Liver (tissue), 9 donors: Measurements from ENCODE around the gene TWF1. TPM values are rescaled to one million over a fixed set of nuclear protein-coding genes. Genes with fewer than 3 reads are reported as not detected.

ENCODE experiments used
- DNase-seq: peaks from one replicate; pipeline ENCODE4 v3.0.0-alpha.2; 2017; ENCODE audit warnings: low spot score
- H3K27ac ChIP-seq, 2 donors: one replicate each; pipeline ENCODE4 v1.7.0; 2013; ENCODE audit warnings: inconsistent platforms in 2 of 2, low read length in 2 of 2, control low read depth in 1 of 2, low read depth in 1 of 2, mild to moderate bottlenecking in 1 of 2
- H3K27me3 ChIP-seq, 4 donors: one replicate each; pipeline versions ENCODE4 v1.6.1 to v1.7.0; 2013; ENCODE audit warnings: low read length in 3 of 4, inconsistent platforms in 1 of 4, mild to moderate bottlenecking in 1 of 4, moderate library complexity in 1 of 4; ENCODE audit not compliant: control insufficient read depth in 4 of 4, insufficient read depth in 4 of 4
- H3K36me3 ChIP-seq, 4 donors: one replicate each; pipeline versions ENCODE4 v1.6.1 to v1.7.0; 2013; ENCODE audit warnings: low read length in 3 of 4, mild to moderate bottlenecking in 3 of 4, low read depth in 1 of 4, moderate library complexity in 1 of 4; ENCODE audit not compliant: control insufficient read depth in 4 of 4, insufficient read depth in 3 of 4
- H3K4me1 ChIP-seq, 4 donors: one replicate each; pipeline versions ENCODE4 v1.6.1 to v1.7.0; 2013; ENCODE audit warnings: low read length in 3 of 4, mild to moderate bottlenecking in 3 of 4, moderate library complexity in 1 of 4; ENCODE audit not compliant: control insufficient read depth in 4 of 4, insufficient read depth in 4 of 4
- H3K4me3 ChIP-seq, 3 donors: one replicate each; pipeline versions ENCODE4 v1.6.1 to v1.7.0; 2013; ENCODE audit warnings: low read length in 3 of 3, control low read depth in 1 of 3, low read depth in 1 of 3, mild to moderate bottlenecking in 1 of 3
- H3K9ac ChIP-seq, 2 donors: one replicate each; pipeline ENCODE4 v1.7.0; 2013; ENCODE audit warnings: low read length in 2 of 2, mild to moderate bottlenecking in 2 of 2, moderate library complexity in 2 of 2, control low read depth in 1 of 2, low read depth in 1 of 2
- H3K9me3 ChIP-seq, 4 donors: one replicate each; pipeline versions ENCODE4 v1.6.1 to v1.7.0; 2013; ENCODE audit warnings: low read length in 3 of 4; ENCODE audit not compliant: control insufficient read depth in 4 of 4
- ATF3 ChIP-seq: IDR thresholded peaks from 2 replicates; pipeline ENCODE4 v1.6.1; 2016; ENCODE audit warnings: antibody characterized with exemption
- CTCF ChIP-seq: fragments of 150-350 bp; IDR thresholded peaks from 2 replicates; pipeline ENCODE4 v1.5.1; 2017; ENCODE audit warnings: improper control_type of control experiment, low read depth, low read length; ENCODE audit not compliant: missing input control
- EGR1 ChIP-seq, 2 donors: IDR thresholded peaks; 2 replicates each; pipeline ENCODE4 v1.6.1; 2016 to 2018; ENCODE audit warnings: antibody characterized with exemption in 2 of 2, low read depth in 2 of 2
- FOXA1 ChIP-seq: IDR thresholded peaks from 2 replicates; pipeline ENCODE4 v1.6.1; 2016; ENCODE audit warnings: antibody characterized with exemption
- FOXA2 ChIP-seq: IDR thresholded peaks from 2 replicates; pipeline ENCODE4 v1.6.1; 2016; ENCODE audit warnings: antibody characterized with exemption
- GABPA ChIP-seq, 2 donors: IDR thresholded peaks in 1 of 2; conservative IDR thresholded peaks in 1 of 2; 2 replicates each; pipeline ENCODE4 v1.6.1; 2016; ENCODE audit warnings: antibody characterized with exemption in 2 of 2, mild to moderate bottlenecking in 1 of 2, moderate library complexity in 1 of 2
- HNF4A ChIP-seq, 2 donors: conservative IDR thresholded peaks; 2 replicates each; pipeline ENCODE4 v1.6.1; 2016; ENCODE audit warnings: antibody characterized with exemption in 2 of 2, mild to moderate bottlenecking in 2 of 2
- HNF4G ChIP-seq: IDR thresholded peaks from 2 replicates; pipeline ENCODE4 v1.6.1; 2016; ENCODE audit warnings: antibody characterized with exemption
- MAX ChIP-seq: IDR thresholded peaks from 2 replicates; pipeline ENCODE4 v1.6.1; 2016; ENCODE audit warnings: antibody characterized with exemption
- RAD21 ChIP-seq, 2 donors: IDR thresholded peaks; 2 replicates each; pipeline ENCODE4 v1.6.1; 2016; ENCODE audit warnings: antibody characterized with exemption in 2 of 2, mild to moderate bottlenecking in 2 of 2
- REST ChIP-seq: IDR thresholded peaks from 2 replicates; pipeline ENCODE4 v1.6.1; 2016; ENCODE audit warnings: antibody characterized with exemption, mild to moderate bottlenecking
- RXRA ChIP-seq, 2 donors: IDR thresholded peaks; 2 replicates each; pipeline ENCODE4 v1.6.1; 2017 to 2018; ENCODE audit warnings: antibody characterized with exemption in 2 of 2, mild to moderate bottlenecking in 1 of 2
- SP1 ChIP-seq: IDR thresholded peaks from 2 replicates; pipeline ENCODE4 v1.6.1; 2018; ENCODE audit warnings: antibody characterized with exemption, mild to moderate bottlenecking
- TAF1 ChIP-seq: conservative IDR thresholded peaks from 2 replicates; pipeline ENCODE4 v1.6.1; 2016; ENCODE audit warnings: antibody characterized with exemption, mild to moderate bottlenecking
- YY1 ChIP-seq: IDR thresholded peaks from 2 replicates; pipeline ENCODE4 v1.6.1; 2016; ENCODE audit warnings: antibody characterized with exemption, mild to moderate bottlenecking
- ZBTB33 ChIP-seq: IDR thresholded peaks from 2 replicates; pipeline ENCODE4 v1.6.1; 2016; ENCODE audit warnings: antibody characterized with exemption
- WGBS: extraction: QIAGEN DNeasy Blood & Tissue Kit; methylation state at CpG from one replicate; pipeline ENCODE4 v1.1.7; 2013; 5-methylcytosine and 5-hydroxymethylcytosine counted together
- polyA plus RNA-seq, 2 donors: library from polyadenylated mRNA; stranded (reverse) in 1 of 2; unstranded in 1 of 2; fragments of 200-250 nt in 1 of 2; fragments of >200 nt in 1 of 2; fragmentation: Nextera tagmentation in 1 of 2; extraction: Ambion mirVana in 1 of 2; gene quantifications; one replicate each; pipeline versions ENCODE4 v1.2.1 to v1.2.3, GENCODE V29; 2013 to 2015
- total RNA-seq, 2 donors: library from RNA; depleted of rRNA; stranded (reverse); fragments of >200 nt; gene quantifications; one replicate each; pipeline ENCODE4 v1.2.3, GENCODE V29; 2014
- donor health status: healthy.
- donor health status: healthy.
- donor health status: healthy.
- donor health status: healthy.
- donor health status: healthy.

Gene TWF1
- total and polyA plus RNA-seq, 4 donors, result 25.6 to 32.5 (median 31.0) TPM

GRCh38 chr12:43816168-43816567 lies 10.1 kb upstream of the TWF1 start:
- H3K4me1 ChIP-seq, result no peaks in the 10 kb centered on the region
- H3K9ac ChIP-seq, result no peak overlapping the region
- no peaks in the 10 kb centered on the region for H3K9me3 ChIP-seq
- H3K27ac ChIP-seq, result no peak overlapping the region
- no peak overlapping the region for H3K4me3 ChIP-seq
- no peaks in the 10 kb centered on the region for H3K36me3 ChIP-seq
- H3K27me3 ChIP-seq, result no peaks in the 10 kb centered on the region
- DNase-seq, result no peak
- no peak for TF ChIP-seq ZBTB33
- TF ChIP-seq HNF4A (conservative IDR thresholded peaks at IDR 0.05), result no peak
- no peak for TF ChIP-seq REST
- no peak for TF ChIP-seq TAF1
- no peak for TF ChIP-seq HNF4G
- no peak for TF ChIP-seq YY1
- no peak for TF ChIP-seq MAX
- no peak for TF ChIP-seq EGR1 (IDR thresholded peaks at IDR 0.05; ENCODE audit: low read depth in 2 of 2)
- TF ChIP-seq FOXA2, result no peak
- TF ChIP-seq ATF3, result no peak
- no peak for TF ChIP-seq RXRA (IDR thresholded peaks at IDR 0.05)
- no peak for TF ChIP-seq FOXA1
- TF ChIP-seq GABPA (IDR thresholded peaks at IDR 0.05 in 1 of 2, conservative IDR thresholded peaks at IDR 0.05 in 1 of 2), result no peak
- no peak for TF ChIP-seq SP1
- 82% methylated on average over 3 of the region's 3 CpGs for WGBS

GRCh38 chr12:43815416-43815815 lies 9.3 kb upstream of the TWF1 start:
- H3K9ac ChIP-seq, result no peak overlapping the region
- no peaks in the 10 kb centered on the region for H3K9me3 ChIP-seq
- H3K27me3 ChIP-seq, result no peaks in the 10 kb centered on the region
- no peak for DNase-seq
- 76% methylated on average over 3 of the region's 3 CpGs for WGBS
- H3K27ac ChIP-seq, result no peak overlapping the region
- no peaks in the 10 kb centered on the region for H3K36me3 ChIP-seq
- H3K4me1 ChIP-seq, result no peaks in the 10 kb centered on the region
- H3K4me3 ChIP-seq, result no peak overlapping the region
- TF ChIP-seq HNF4G (no peak), HNF4A (conservative IDR thresholded peaks at IDR 0.05) (no peak), FOXA2 (no peak), FOXA1 (no peak), ZBTB33 (no peak), RAD21 (IDR thresholded peaks at IDR 0.05) (no peak), YY1 (no peak), ATF3 (no peak), CTCF (no peak), TAF1 (no peak), MAX (no peak), SP1 (no peak), EGR1 (IDR thresholded peaks at IDR 0.05; ENCODE audit: low read depth in 2 of 2) (no peak), GABPA (IDR thresholded peaks at IDR 0.05 in 1 of 2, conservative IDR thresholded peaks at IDR 0.05 in 1 of 2) (no peak), RXRA (IDR thresholded peaks at IDR 0.05) (no peak), REST (no peak)
